Measurements from ENCODE around the gene NBPF11. TPM values are rescaled to one million over a fixed set of nuclear protein-coding genes. Genes with fewer than 3 reads are reported as not detected.
"Not testable (repeated sequence)": the region's sequence is repeated elsewhere in the genome, so short reads cannot be mapped to it uniquely, and the experiment has no call there.

The NBPF11 gene
- total and polyA plus RNA-seq, 2 experiments from 2014 or later, result 6.7 to 8.5 TPM

DNA sequence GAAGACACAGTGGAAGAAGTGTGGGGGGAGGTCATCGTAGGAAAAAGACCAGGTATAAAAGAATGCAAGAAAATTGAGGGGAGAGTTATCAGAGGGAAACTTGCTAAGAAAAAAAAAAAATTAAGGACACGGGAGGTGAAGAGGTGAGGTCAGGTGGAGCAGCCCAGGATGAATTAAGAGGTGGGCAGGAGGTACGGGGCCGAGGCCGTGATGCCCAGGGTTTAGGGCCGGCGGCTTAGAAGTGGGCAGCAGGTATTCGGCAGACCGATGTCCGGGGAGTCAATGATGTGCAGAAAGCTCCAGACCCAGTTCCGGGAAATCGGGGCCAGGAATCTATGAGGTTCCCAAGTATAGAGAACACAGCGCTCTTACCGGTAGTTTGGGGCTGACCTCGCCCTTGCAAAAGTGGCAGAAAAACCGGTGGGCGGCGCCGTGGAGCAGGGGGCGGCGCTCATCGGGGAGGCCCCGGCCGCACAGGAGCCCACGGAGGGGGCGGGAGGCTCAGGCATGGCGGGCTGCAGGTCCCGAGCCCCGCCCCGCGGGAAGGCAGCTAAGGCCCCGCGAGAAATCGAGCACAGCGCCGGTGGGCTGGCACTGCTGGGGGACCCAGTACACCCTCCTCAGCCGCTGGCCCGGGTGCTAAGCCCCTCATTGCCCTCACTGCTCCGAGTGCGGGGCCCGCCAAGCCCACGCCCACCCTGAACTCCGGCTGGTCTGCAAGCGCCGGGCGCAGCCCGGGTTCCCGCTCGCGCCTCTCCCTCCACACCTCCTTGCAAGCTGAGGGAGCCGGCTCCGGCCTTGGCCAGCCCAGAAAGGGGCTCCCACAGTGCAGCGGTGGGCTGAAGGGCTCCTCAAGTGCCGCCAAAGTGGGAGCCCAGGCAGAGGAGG, 73.2 kb downstream of the NBPF11 start:
- H2AFZ ChIP-seq; H3K27me3 ChIP-seq (ENCODE audit: insufficient read depth); H3K36me3 Mint-ChIP-seq (ENCODE audit: low read depth); H3K27ac ChIP-seq (ENCODE audit: low read depth); H3K4me1 Mint-ChIP-seq; H3K4me3 ChIP-seq; H3K27me3 Mint-ChIP-seq (ENCODE audit: insufficient read depth, low read depth, poor library complexity); H3F3A ChIP-seq (replicated peaks; ENCODE audit: low read depth); H3K4me2 ChIP-seq; H3K4me1 ChIP-seq (ENCODE audit: insufficient read depth); DNase-seq (ENCODE audit: low spot score); H3K27ac Mint-ChIP-seq; H4K20me1 ChIP-seq (replicated peaks; ENCODE audit: insufficient read depth); H3K4me3 Mint-ChIP-seq; H3K79me2 ChIP-seq (replicated peaks; ENCODE audit: insufficient read depth); H3K36me3 ChIP-seq (ENCODE audit: insufficient read depth); H3K9me2 ChIP-seq (ENCODE audit: insufficient read depth); H3K9me3 Mint-ChIP-seq: not testable (repeated sequence)
- ATAC-seq, result peak; percentile 94

DNA sequence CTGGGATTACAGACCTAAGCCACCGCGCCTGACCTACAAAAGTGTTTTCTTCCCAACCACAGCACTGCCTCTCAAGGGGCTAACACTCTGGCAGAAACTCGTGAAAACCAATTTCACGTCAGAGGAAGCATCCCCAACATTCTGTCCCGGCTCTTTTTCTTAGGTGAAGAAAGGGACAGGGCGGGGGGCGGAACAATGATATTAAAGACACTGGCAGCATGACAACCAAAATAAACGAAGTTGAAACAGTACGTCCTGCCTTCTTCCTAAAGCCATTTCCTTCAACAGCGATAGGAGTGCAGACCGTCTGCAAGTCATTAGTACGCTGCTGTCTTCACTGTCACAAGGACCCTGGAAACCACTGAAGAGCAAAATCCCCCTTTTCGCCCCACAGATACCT, 74.0 kb downstream of the NBPF11 start:
- H3K36me3 ChIP-seq (ENCODE audit: insufficient read depth); H3K27me3 ChIP-seq (ENCODE audit: insufficient read depth); H3K4me2 ChIP-seq; DNase-seq (ENCODE audit: low spot score); H3K4me1 ChIP-seq (ENCODE audit: insufficient read depth); H3K9me3 Mint-ChIP-seq; H3K4me1 Mint-ChIP-seq; H3K27ac ChIP-seq (ENCODE audit: low read depth); H3F3A ChIP-seq (replicated peaks; ENCODE audit: low read depth); H3K4me3 ChIP-seq; H3K4me3 Mint-ChIP-seq; H3K79me2 ChIP-seq (replicated peaks; ENCODE audit: insufficient read depth); H3K9me2 ChIP-seq (ENCODE audit: insufficient read depth); H3K27ac Mint-ChIP-seq; H4K20me1 ChIP-seq (replicated peaks; ENCODE audit: insufficient read depth); H2AFZ ChIP-seq; H3K36me3 Mint-ChIP-seq (ENCODE audit: low read depth); H3K27me3 Mint-ChIP-seq (ENCODE audit: insufficient read depth, low read depth, poor library complexity): not testable (repeated sequence)
- ATAC-seq, result 0 out of 3 replicates have a peak, but pooled peaks have one; percentile 6

DNA sequence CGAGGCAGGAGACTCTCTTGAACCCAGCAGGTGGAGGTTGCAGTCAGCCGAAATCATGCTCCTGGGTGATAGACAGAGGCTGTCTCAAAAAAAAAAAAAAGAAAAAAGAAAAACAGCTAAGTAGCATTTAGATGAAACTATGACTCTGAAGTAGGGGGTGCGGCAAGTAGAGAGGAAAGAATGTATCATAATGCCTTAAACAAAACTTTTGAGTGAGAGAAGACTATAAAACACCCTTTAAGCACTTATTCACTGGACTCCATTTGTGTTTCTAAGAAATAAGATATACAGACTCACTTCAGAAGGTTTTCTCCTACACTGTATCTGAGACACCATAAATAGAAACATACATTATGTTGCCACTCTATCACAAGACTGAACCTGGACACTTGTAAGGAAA, 74.6 kb downstream of the NBPF11 start:
- not testable (repeated sequence) for H3K4me3 ChIP-seq; H3K27me3 Mint-ChIP-seq (ENCODE audit: insufficient read depth, low read depth, poor library complexity); H3K4me1 ChIP-seq (ENCODE audit: insufficient read depth); H3K4me1 Mint-ChIP-seq; H3K4me2 ChIP-seq; H3K27ac ChIP-seq (ENCODE audit: low read depth); H3K79me2 ChIP-seq (replicated peaks; ENCODE audit: insufficient read depth); H2AFZ ChIP-seq; ATAC-seq; H3K9me2 ChIP-seq (ENCODE audit: insufficient read depth); H3K36me3 ChIP-seq (ENCODE audit: insufficient read depth); DNase-seq (ENCODE audit: low spot score); H3K36me3 Mint-ChIP-seq (ENCODE audit: low read depth); H3K4me3 Mint-ChIP-seq; H3F3A ChIP-seq (replicated peaks; ENCODE audit: low read depth); H3K27me3 ChIP-seq (ENCODE audit: insufficient read depth); H4K20me1 ChIP-seq (replicated peaks; ENCODE audit: insufficient read depth); H3K9me3 Mint-ChIP-seq; H3K27ac Mint-ChIP-seq

- H3K79me2 ChIP-seq (replicated peaks; ENCODE audit: insufficient read depth); H3K9me3 Mint-ChIP-seq; H3F3A ChIP-seq (replicated peaks; ENCODE audit: low read depth); H4K20me1 ChIP-seq (replicated peaks; ENCODE audit: insufficient read depth); H3K4me3 Mint-ChIP-seq; ATAC-seq; H3K4me1 ChIP-seq (ENCODE audit: insufficient read depth); H3K27ac Mint-ChIP-seq; H3K9me2 ChIP-seq (ENCODE audit: insufficient read depth); H3K27ac ChIP-seq (ENCODE audit: low read depth); DNase-seq (ENCODE audit: low spot score); H3K4me1 Mint-ChIP-seq; H3K4me2 ChIP-seq; H3K4me3 ChIP-seq; H3K27me3 Mint-ChIP-seq (ENCODE audit: insufficient read depth, low read depth, poor library complexity); H3K36me3 ChIP-seq (ENCODE audit: insufficient read depth); H3K36me3 Mint-ChIP-seq (ENCODE audit: low read depth); H2AFZ ChIP-seq; H3K27me3 ChIP-seq (ENCODE audit: insufficient read depth): not testable (repeated sequence)
Observed at GRCh38 chr1:148073392-148073791, 78.7 kb downstream of the NBPF11 start.

DNA sequence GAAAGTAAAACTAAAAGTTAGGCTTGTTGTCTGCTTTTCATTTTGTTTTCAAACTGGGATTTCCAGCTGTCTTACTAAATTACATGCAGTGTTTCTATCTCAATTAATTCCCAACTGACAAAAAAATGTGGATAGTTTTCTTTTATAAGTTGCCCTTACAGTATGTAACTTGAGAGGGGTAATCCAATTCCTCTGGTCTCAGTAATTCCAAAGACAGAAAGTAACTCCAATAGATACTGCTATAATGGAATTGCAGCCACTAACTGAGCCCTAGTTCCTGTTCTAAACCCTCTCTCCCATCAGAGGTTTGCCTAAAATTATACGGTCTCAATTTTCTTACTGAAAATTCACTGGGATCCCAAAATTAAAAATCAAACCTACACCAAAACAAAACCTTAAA, 83.5 kb downstream of the NBPF11 start:
- not testable (repeated sequence) for H3K4me3 ChIP-seq; H3K27me3 Mint-ChIP-seq (ENCODE audit: insufficient read depth, low read depth, poor library complexity); H3K4me1 Mint-ChIP-seq; H3K4me3 Mint-ChIP-seq; DNase-seq (ENCODE audit: low spot score); H3K27me3 ChIP-seq (ENCODE audit: insufficient read depth); H2AFZ ChIP-seq; H3K27ac Mint-ChIP-seq; H3K4me2 ChIP-seq; H3K79me2 ChIP-seq (replicated peaks; ENCODE audit: insufficient read depth); H3K27ac ChIP-seq (ENCODE audit: low read depth); H3K36me3 Mint-ChIP-seq (ENCODE audit: low read depth); ATAC-seq; H3K36me3 ChIP-seq (ENCODE audit: insufficient read depth); H3K9me2 ChIP-seq (ENCODE audit: insufficient read depth); H3K4me1 ChIP-seq (ENCODE audit: insufficient read depth); H3F3A ChIP-seq (replicated peaks; ENCODE audit: low read depth); H4K20me1 ChIP-seq (replicated peaks; ENCODE audit: insufficient read depth); H3K9me3 Mint-ChIP-seq

DNA sequence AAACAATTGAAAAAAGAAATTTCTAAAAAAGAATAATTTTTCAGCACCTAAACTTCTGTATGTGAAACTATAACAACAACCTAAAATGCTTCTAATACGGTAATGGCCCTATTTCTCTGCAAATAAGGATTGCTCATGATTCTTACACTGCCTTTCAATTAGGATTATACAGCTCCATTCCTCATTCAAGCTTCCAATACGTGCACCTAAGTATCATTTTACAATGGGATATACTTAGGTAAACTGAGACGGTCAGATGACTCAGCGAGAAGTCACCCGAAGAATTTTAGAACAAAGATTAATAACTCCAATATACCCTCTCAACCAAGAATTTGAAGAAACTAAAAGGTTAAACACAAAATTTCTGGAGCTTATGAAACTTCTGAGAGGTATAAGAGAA, 83.9 kb downstream of the NBPF11 start:
- not testable (repeated sequence) for H3K27ac Mint-ChIP-seq; H3K9me2 ChIP-seq (ENCODE audit: insufficient read depth); H3K27me3 Mint-ChIP-seq (ENCODE audit: insufficient read depth, low read depth, poor library complexity); H3K4me1 Mint-ChIP-seq; H3K27ac ChIP-seq (ENCODE audit: low read depth); H3K9me3 Mint-ChIP-seq; H3K4me2 ChIP-seq; H3K36me3 ChIP-seq (ENCODE audit: insufficient read depth); H3K27me3 ChIP-seq (ENCODE audit: insufficient read depth); H3K4me3 Mint-ChIP-seq; H4K20me1 ChIP-seq (replicated peaks; ENCODE audit: insufficient read depth); H3K4me3 ChIP-seq; ATAC-seq; H3K79me2 ChIP-seq (replicated peaks; ENCODE audit: insufficient read depth); H3K36me3 Mint-ChIP-seq (ENCODE audit: low read depth); H3F3A ChIP-seq (replicated peaks; ENCODE audit: low read depth); H2AFZ ChIP-seq; DNase-seq (ENCODE audit: low spot score); H3K4me1 ChIP-seq (ENCODE audit: insufficient read depth)
